Upper lobe of left lung (tissue), 4 donors: Measurements from ENCODE around the gene S100A9.
A peak's percentile ranks its signal among the peaks of the same experiment; 100 is the strongest.

Experiments
- CTCF ChIP-seq, 6 experiments: fragments of 450-650 bp in 4 of 6; fragments of 200-600 bp in 2 of 6; sonication (generic) in 2 of 6; IDR thresholded peaks; one replicate each; pipeline ENCODE4 v1.5.1; 2016 to 2019; ENCODE audit warnings: antibody characterized with exemption in 6 of 6
- EP300 ChIP-seq, 4 donors: sonication (generic); formaldehyde crosslinking; IDR thresholded peaks; one replicate each; pipeline ENCODE4 v1.5.1; 2017; ENCODE audit warnings: antibody characterized with exemption in 4 of 4, control low read depth in 2 of 4
- POLR2A ChIP-seq, 4 donors: fragments of 450-650 bp; IDR thresholded peaks; one replicate each; pipeline ENCODE4 v1.5.1; 2016 to 2017; ENCODE audit warnings: antibody characterized with exemption in 4 of 4, mild to moderate bottlenecking in 2 of 4
- POLR2AphosphoS5 ChIP-seq, 2 donors: sonication (generic); formaldehyde crosslinking; IDR thresholded peaks; one replicate each; pipeline ENCODE4 v1.5.1; 2017; ENCODE audit warnings: antibody characterized with exemption in 2 of 2

- no peak for TF ChIP-seq CTCF (IDR thresholded peaks at IDR 0.05)
- no peak for TF ChIP-seq EP300 (IDR thresholded peaks at IDR 0.05)
- TF ChIP-seq POLR2AphosphoS5 (IDR thresholded peaks at IDR 0.05) = peak in 1 of 2 donors; percentile 17
- TF ChIP-seq POLR2A (IDR thresholded peaks at IDR 0.05) = no peak
These were observed 7.4 kb downstream of the S100A9 start for GRCh38 chr1:153364766-153365666.
